HG02852 (cell line): ENCODE measurements around the gene IFNGR2.
"Not testable (repeated sequence)": the region's sequence is repeated elsewhere in the genome, so short reads cannot be mapped to it uniquely, and the experiment has no call there.

Experiments
- ATAC-seq: cut with Tn5 transposase; IDR thresholded peaks from one replicate; pipeline ENCODE4 v1.9.1; 2021; ENCODE audit warnings: mild to moderate bottlenecking, moderate library complexity; ENCODE audit not compliant: unreplicated experiment

Gene IFNGR2

GRCh38 chr21:33401630-33401992 is 1.6 kb upstream of the IFNGR2 start:
- no peak for ATAC-seq

GRCh38 chr21:33402001-33402979 is 923 bp upstream of the IFNGR2 start:
- no peak for ATAC-seq

GRCh38 chr21:33403786-33404585 is 773 bp downstream of the IFNGR2 start:
- ATAC-seq, result peak; percentile 39

GRCh38 chr21:33406493-33406892 is 3.3 kb downstream of the IFNGR2 start:
- no peak for ATAC-seq

GRCh38 chr21:33411949-33412430 is 8.8 kb downstream of the IFNGR2 start:
- no peak for ATAC-seq

- not testable (repeated sequence) for ATAC-seq
Measured at GRCh38 chr21:33412439-33412831, 9.2 kb downstream of the IFNGR2 start.

- peak; percentile 55 for ATAC-seq
Measured at GRCh38 chr21:33412832-33413519, 9.8 kb downstream of the IFNGR2 start.

GRCh38 chr21:33414068-33414467 is 10.9 kb downstream of the IFNGR2 start:
- ATAC-seq, result no peak

- no peak for ATAC-seq
Measured at GRCh38 chr21:33414926-33415325, 11.7 kb downstream of the IFNGR2 start.

- ATAC-seq, result no peak
Measured at GRCh38 chr21:33418691-33419090, 15.5 kb downstream of the IFNGR2 start.

GRCh38 chr21:33419538-33420123 is 16.4 kb downstream of the IFNGR2 start:
- ATAC-seq, result no peak

- no peak for ATAC-seq
Measured at GRCh38 chr21:33421713-33422393, 18.6 kb downstream of the IFNGR2 start.

- no peak for ATAC-seq
Measured at GRCh38 chr21:33424214-33424613, 21.0 kb downstream of the IFNGR2 start.

- no peak for ATAC-seq
Measured at GRCh38 chr21:33425825-33426224, 22.6 kb downstream of the IFNGR2 start.

GRCh38 chr21:33427051-33427450 is 23.8 kb downstream of the IFNGR2 start:
- no peak for ATAC-seq

- no peak for ATAC-seq
Measured at GRCh38 chr21:33428669-33429068, 25.5 kb downstream of the IFNGR2 start.

GRCh38 chr21:33430858-33431257 is 27.6 kb downstream of the IFNGR2 start:
- no peak for ATAC-seq

- no peak for ATAC-seq
Measured at GRCh38 chr21:33432496-33432895, 29.3 kb downstream of the IFNGR2 start.

GRCh38 chr21:33433001-33433400 is 29.8 kb downstream of the IFNGR2 start:
- ATAC-seq, result no peak
